ENCODE measurements around the gene SESN1. TPM values are rescaled to one million over a fixed set of nuclear protein-coding genes. Genes with fewer than 3 reads are reported as not detected.

Gene SESN1
- polyA plus RNA-seq, 2 of the 4 experiments (the other 2 are of a cell fraction) = 7.9 to 13.9 TPM

GRCh38 chr6:109083657-109084056 is 11.0 kb downstream of the SESN1 start:
- 93% methylated on average over 1 of the region's 1 CpG for WGBS (ENCODE audit: missing lambda C conversion rate)
- ATAC-seq = no peak
- POLR2A ChIA-PET = no interaction called here

GRCh38 chr6:109082188-109082577 is 12.5 kb downstream of the SESN1 start:
- H3K27ac ChIP-seq = no peak overlapping the region
- no peak overlapping the region for H3K4me2 ChIP-seq
- 75% methylated on average over 1 of the region's 1 CpG for WGBS (ENCODE audit: missing lambda C conversion rate)
- no peak overlapping the region for H3K4me3 ChIP-seq
- no peaks in the 10 kb centered on the region for H3K9me3 ChIP-seq
- H3K4me1 ChIP-seq = no peaks in the 10 kb centered on the region
- FAIRE-seq (no peak), DNase-seq (ENCODE audit: low read depth in 1 of 2, low spot score in 1 of 2) (no peak), ATAC-seq (peak; percentile 50 to 53; a peak in 3 of 6 replicates)
- ChIA-PET CTCF (interaction anchor here (1.1 to 1.9 kb wide), 2 partner anchors 9 to 246 kb away, joined by 3 to 6 read pairs; no protein-coding TSS in a partner anchor), POLR2A (interaction anchor here (1.3 to 1.5 kb wide), 2 partner anchors 12 to 301 kb away, joined by 4 to 7 read pairs; partner anchors contain the start of genes CEP57L1 and SESN1)
- TF ChIP-seq JUN (IDR thresholded peaks at IDR 0.05) (no peak), KDM1A (IDR thresholded peaks at IDR 0.05; ENCODE audit: low read depth) (no peak), POLR2A (IDR thresholded peaks at IDR 0.05; ENCODE audit: low read length) (no peak), TFCP2L1 (CRISPR knock-in tag; IDR thresholded peaks at IDR 0.05) (no peak), TP53 (CRISPR knock-in tag; IDR thresholded peaks at IDR 0.05) (no peak), NR3C1 (IDR thresholded peaks at IDR 0.05) (no peak), RAD21 (conservative IDR thresholded peaks at IDR 0.05 in 1 of 2, IDR thresholded peaks at IDR 0.05 in 1 of 2) (no peak), ESRRA (IDR thresholded peaks at IDR 0.05; ENCODE audit: borderline replicate concordance, low read length) (no peak), RFX5 (IDR thresholded peaks at IDR 0.05) (no peak), EHMT2 (IDR thresholded peaks at IDR 0.05; ENCODE audit: low read depth) (no peak), HOXA7 (CRISPR knock-in tag; IDR thresholded peaks at IDR 0.05) (no peak), NFE2L2 (conservative IDR thresholded peaks at IDR 0.05; ENCODE audit: low read length) (no peak), CBX2 (IDR thresholded peaks at IDR 0.05; ENCODE audit: borderline replicate concordance, low read depth) (no peak), ATOH8 (CRISPR knock-in tag; IDR thresholded peaks at IDR 0.05; ENCODE audit: low read depth) (no peak)

More at GRCh38 chr6:109083657-109084056, 11.0 kb downstream of the SESN1 start:
- H3K4me1 ChIP-seq = no peaks in the 10 kb centered on the region
- no peak overlapping the region for H3K4me2 ChIP-seq
- H3K9me3 ChIP-seq = no peaks in the 10 kb centered on the region
- DNase-seq (ENCODE audit: low read depth in 1 of 2, low spot score in 1 of 2) (no peak), FAIRE-seq (no peak)
- H3K27ac ChIP-seq = no peak overlapping the region
- no peak overlapping the region for H3K4me3 ChIP-seq
- no peak for TF ChIP-seq POLR2A (IDR thresholded peaks at IDR 0.05; ENCODE audit: low read length)
- no peak for TF ChIP-seq RARB (CRISPR knock-in tag; IDR thresholded peaks at IDR 0.05)
- no peak for TF ChIP-seq KDM1A (IDR thresholded peaks at IDR 0.05; ENCODE audit: low read depth)
- no peak for TF ChIP-seq EHMT2 (IDR thresholded peaks at IDR 0.05; ENCODE audit: low read depth)
- TF ChIP-seq NPAS2 (CRISPR knock-in tag; IDR thresholded peaks at IDR 0.05; ENCODE audit: borderline replicate concordance) = no peak
- no peak for TF ChIP-seq ESRRA (IDR thresholded peaks at IDR 0.05; ENCODE audit: borderline replicate concordance, low read length)
- no peak for TF ChIP-seq EP300 (IDR thresholded peaks at IDR 0.05)
- TF ChIP-seq ZNF302 (CRISPR knock-in tag; IDR thresholded peaks at IDR 0.05) = no peak
- no peak for TF ChIP-seq REST (IDR thresholded peaks at IDR 0.05)
- TF ChIP-seq MAZ (IDR thresholded peaks at IDR 0.05; ENCODE audit: borderline replicate concordance, low read depth, low read length) = no peak
- TF ChIP-seq RFX5 (IDR thresholded peaks at IDR 0.05) = no peak
- no peak for TF ChIP-seq RCOR1 (IDR thresholded peaks at IDR 0.05; ENCODE audit: low read depth, low read length)
- no peak for TF ChIP-seq MAFK (IDR thresholded peaks at IDR 0.05; ENCODE audit: partially characterized antibody)
- TF ChIP-seq USF2 (IDR thresholded peaks at IDR 0.05) = no peak
- no peak for TF ChIP-seq ATOH8 (CRISPR knock-in tag; IDR thresholded peaks at IDR 0.05; ENCODE audit: low read depth)
- CTCF ChIA-PET = no interaction called here
